ENCODE results near the gene GNPAT. TPM values are rescaled to one million over a fixed set of nuclear protein-coding genes. Genes with fewer than 3 reads are reported as not detected.

GNPAT gene
- total and polyA plus RNA-seq, 2 of the 4 experiments (the other 2 are of a cell fraction), result 17.2 to 36.0 TPM

- no peak overlapping the region for H4K91ac ChIP-seq (ENCODE audit: insufficient read depth, low read depth, low read length)
- no peak overlapping the region for H2BK20ac ChIP-seq (ENCODE audit: low read depth, low read length)
- no peak overlapping the region for H4K5ac ChIP-seq (ENCODE audit: low read depth, low read length)
- no peak overlapping the region for H4K8ac ChIP-seq (ENCODE audit: low read depth in 2 of 2, low read length in 2 of 2)
- no peak overlapping the region for H3K23ac ChIP-seq (ENCODE audit: low read depth, low read length)
- no peaks in the 10 kb centered on the region for H3K9me1 ChIP-seq (ENCODE audit: insufficient read depth, low read length)
- no peak overlapping the region for H2AK9ac ChIP-seq (replicated peaks; ENCODE audit: low read depth, low read length, poor library complexity)
- WGBS, 2 experiments (ENCODE audit: extremely low coverage in 2 of 2, insufficient read length in 1 of 2), result 90% methylated on average over 3 of the region's 15 CpGs; no CpG with 5 or more reads in 1 of the 2 experiments
- DNase-seq (no peak), ATAC-seq (ENCODE audit: low read depth) (no peak)
- no peak overlapping the region for H2BK15ac ChIP-seq (ENCODE audit: low read depth, low read length)
- H3K9ac ChIP-seq (ENCODE audit: low read depth, low read length), result no peak overlapping the region
- H3K18ac ChIP-seq (ENCODE audit: low read depth, low read length), result no peak overlapping the region
- TF ChIP-seq CEBPB (IDR thresholded peaks at IDR 0.05; ENCODE audit: low read depth, low read length) (no peak), CHD1 (IDR thresholded peaks at IDR 0.05; ENCODE audit: low read depth, low read length) (no peak), FOS (IDR thresholded peaks at IDR 0.05; ENCODE audit: low read depth, low read length) (no peak), NFE2L2 (IDR thresholded peaks at IDR 0.05; ENCODE audit: low read depth, low read length) (no peak), POLR2A (IDR thresholded peaks at IDR 0.05; ENCODE audit: low read depth, low read length) (no peak)
- in situ Hi-C loops (cut with MboI; ENCODE audit: low sequenced_read_pairs) (no loop called here), intact Hi-C loops (cut with micrococcal nuclease) (no loop called here), dilution Hi-C loops (cut with HindIII; ENCODE audit: low sequenced_read_pairs, unreplicated experiment) (no loop called here)
- no peak overlapping the region for H3K4me3 ChIP-seq (ENCODE audit: insufficient read depth, low read depth, low read length)
- no peaks in the 10 kb centered on the region for H3K4me1 ChIP-seq (ENCODE audit: control insufficient read depth, insufficient read depth, low read length)
- no peak overlapping the region for H2BK5ac ChIP-seq (ENCODE audit: low read depth, low read length, poor library complexity, severe bottlenecking)
- no peaks in the 10 kb centered on the region for H3K79me1 ChIP-seq (ENCODE audit: low read depth in 1 of 2, low read length in 2 of 2)
- no peaks in the 10 kb centered on the region for H4K20me1 ChIP-seq (ENCODE audit: insufficient read depth, low read length)
- H3K4ac ChIP-seq (ENCODE audit: low read depth, low read length), result no peak overlapping the region
- H3K14ac ChIP-seq (replicated peaks; ENCODE audit: low read depth, low read length), result no peak overlapping the region
- ChIA-PET POLR2A (ENCODE audit: unreplicated experiment) (no interaction called here), CTCF (no interaction called here)
- H2AFZ ChIP-seq (replicated peaks; ENCODE audit: low read length, poor library complexity), result no peak overlapping the region
- no peak overlapping the region for H3K56ac ChIP-seq (ENCODE audit: extremely low read depth, insufficient read depth, low read length)
- no peak overlapping the region for H3K4me2 ChIP-seq (ENCODE audit: low read depth, low read length)
- H3K9me3 ChIP-seq (ENCODE audit: control insufficient read depth, insufficient read depth, low read length), result no peaks in the 10 kb centered on the region; the same call in 1 of the 2 replicates
- no peaks in the 10 kb centered on the region for H3K27me3 ChIP-seq (ENCODE audit: control insufficient read depth, insufficient read depth, low read length)
- no peak overlapping the region for H3K27ac ChIP-seq (ENCODE audit: insufficient read depth, low read length)
- H3K36me3 ChIP-seq (ENCODE audit: control insufficient read depth, insufficient read depth, low read length), result no peaks in the 10 kb centered on the region
- BruUV-seq (replicated peaks), result no TSS peak
- H2AK5ac ChIP-seq (ENCODE audit: low read depth, low read length), result no peak overlapping the region
- no peak overlapping the region for H2BK120ac ChIP-seq (ENCODE audit: low read depth, low read length)
These were observed 77.0 kb downstream of the GNPAT start for GRCh38 chr1:231318015-231318355.
